Fibroblast of villous mesenchyme (primary cell): Measurements from ENCODE around the gene COL11A1. TPM values are rescaled to one million over a fixed set of nuclear protein-coding genes. Genes with fewer than 3 reads are reported as not detected.

Experiments used
- DNase-seq: peaks from one replicate; pipeline ENCODE4 v3.0.0-alpha.2; 2010; ENCODE audit warnings: low read depth
- H3K4me3 ChIP-seq: 2 replicates; pipeline ENCODE4 v1.5.1; 2011; ENCODE audit warnings: low read depth, mild to moderate bottlenecking, low read length
- CTCF ChIP-seq: IDR thresholded peaks from 2 replicates; pipeline ENCODE4 v1.5.1; 2012; ENCODE audit warnings: low read depth, mild to moderate bottlenecking, low read length; ENCODE audit not compliant: insufficient read depth
- total RNA-seq: library from RNA; depleted of rRNA; stranded (reverse); fragments of >200 nt; gene quantifications from 2 replicates; pipeline ENCODE4 v1.2.3, GENCODE V29; 2012

COL11A1 gene
- total RNA-seq, 1 donor = 18.6 TPM

DNA sequence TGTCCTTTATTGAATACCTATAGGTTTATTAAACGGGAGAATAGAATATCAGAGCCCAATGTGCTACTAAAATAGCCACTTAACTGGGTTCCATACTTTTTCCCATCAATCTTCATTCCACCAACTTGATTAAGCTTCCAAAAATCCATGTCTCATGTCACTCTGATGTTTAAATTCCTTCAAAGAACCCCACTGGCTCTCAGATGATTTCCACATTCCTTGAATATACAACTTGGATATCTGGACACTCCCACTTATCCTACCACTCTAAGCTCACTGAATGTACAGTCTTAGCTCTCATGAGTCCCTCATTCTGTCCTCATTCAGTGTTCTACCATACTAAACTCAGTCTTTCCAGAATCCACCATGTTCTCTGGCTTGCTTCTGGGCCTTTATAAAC, 21.1 kb downstream of the COL11A1 start:
- H3K4me3 ChIP-seq = no peak overlapping the region
- DNase-seq = no peak
- no peak for TF ChIP-seq CTCF

DNA sequence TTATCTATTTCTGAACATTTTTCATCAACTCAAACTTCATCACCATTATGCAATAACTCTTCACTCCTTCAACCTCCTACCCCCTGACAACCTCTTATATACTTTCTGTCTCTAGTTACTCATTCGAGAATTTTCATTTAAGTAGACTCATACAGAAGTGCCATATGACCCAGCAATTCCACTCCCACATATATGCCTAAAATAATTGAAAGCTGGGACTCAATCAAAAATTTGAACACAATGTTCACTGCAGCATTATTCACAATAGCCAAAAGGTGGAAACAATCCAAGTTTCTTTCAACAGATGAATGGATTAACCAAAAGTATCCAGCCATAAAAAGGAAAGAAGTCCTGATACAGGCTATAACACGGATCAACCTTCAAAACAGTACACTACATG, 24.1 kb downstream of the COL11A1 start:
- no peak for DNase-seq
- no peak overlapping the region for H3K4me3 ChIP-seq
- TF ChIP-seq CTCF = no peak

- TF ChIP-seq CTCF = no peak
- no peak for DNase-seq
- no peak overlapping the region for H3K4me3 ChIP-seq
Observed at GRCh38 chr1:103075316-103076000, 32.9 kb downstream of the COL11A1 start.

DNA sequence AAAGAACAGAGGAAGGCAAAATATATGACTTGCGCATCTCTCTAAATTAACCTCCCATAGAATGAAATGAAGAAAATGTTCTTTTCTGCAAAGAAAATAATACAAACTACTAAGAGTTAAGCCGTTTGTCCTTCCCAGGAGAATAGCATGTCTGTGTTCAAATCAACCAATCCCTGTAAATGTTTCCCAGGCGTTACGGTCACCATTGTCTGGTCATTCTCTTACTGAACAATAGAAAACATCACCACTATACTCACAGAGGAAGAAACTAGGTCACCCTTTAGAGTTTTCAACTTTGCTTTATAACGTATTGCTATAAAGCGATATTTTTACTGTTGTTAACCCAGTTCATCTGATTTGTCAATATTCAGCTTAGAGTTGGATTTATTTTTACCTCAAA, 34.1 kb downstream of the COL11A1 start:
- no peak overlapping the region for H3K4me3 ChIP-seq
- no peak for DNase-seq
- no peak for TF ChIP-seq CTCF

DNA sequence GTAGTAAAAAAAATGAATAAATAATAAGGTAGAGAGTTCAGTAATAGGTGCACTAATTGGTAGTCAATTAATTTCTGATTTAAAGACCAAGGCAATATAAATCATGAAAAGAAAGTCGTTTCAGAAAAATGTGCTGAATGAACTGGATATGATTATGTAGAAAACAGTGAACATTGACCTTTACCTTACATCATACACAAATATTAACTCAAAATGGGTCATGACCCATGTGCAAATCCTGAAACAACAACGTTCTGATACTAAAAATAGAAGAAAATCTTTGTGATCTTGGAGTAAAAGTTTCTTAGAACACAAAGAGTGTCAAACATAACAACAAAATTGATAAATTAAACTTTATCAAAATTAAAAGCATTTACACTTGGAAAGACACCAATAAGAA, 39.1 kb downstream of the COL11A1 start:
- no peak overlapping the region for H3K4me3 ChIP-seq
- TF ChIP-seq CTCF = no peak
- DNase-seq = no peak

DNA sequence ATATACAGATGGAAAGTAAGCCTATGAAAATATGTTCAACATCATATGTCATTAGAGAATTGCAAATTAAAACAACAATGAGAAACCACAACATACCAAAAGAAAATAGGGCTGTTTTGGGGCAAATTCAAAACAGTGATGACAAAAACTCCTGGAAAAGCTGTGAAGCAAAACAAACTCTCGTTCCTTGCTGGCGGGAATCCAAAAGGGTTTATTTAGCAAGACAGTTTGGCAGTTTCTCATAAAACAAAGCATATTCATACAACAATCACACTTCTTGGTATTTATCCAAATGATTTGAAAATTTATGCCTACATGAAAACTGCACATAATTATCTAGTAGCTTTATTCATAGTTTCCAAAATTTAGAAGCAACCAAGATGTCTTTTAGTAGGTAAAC, 44.4 kb downstream of the COL11A1 start:
- no peak for TF ChIP-seq CTCF
- no peak for DNase-seq
- H3K4me3 ChIP-seq = no peak overlapping the region

- no peak for TF ChIP-seq CTCF
- no peak for DNase-seq
- H3K4me3 ChIP-seq = no peak overlapping the region
Observed at GRCh38 chr1:103058391-103058790, 49.9 kb downstream of the COL11A1 start.
